Pancreas (tissue), 10 donors: ENCODE measurements around the gene CGREF1. TPM values are rescaled to one million over a fixed set of nuclear protein-coding genes. Genes with fewer than 3 reads are reported as not detected.

ENCODE experiments used
- ATAC-seq, 4 donors: fragments of 200-7000 bp; cut with Tn5 transposase; one replicate each; pipeline versions ENCODE4 v1.8.0 to v1.9.1; 2020; ENCODE audit warnings: mild to moderate bottlenecking in 4 of 4, moderate library complexity in 4 of 4
- DNase-seq, 6 donors: peaks; one replicate each; pipeline ENCODE4 v3.0.0-alpha.2; 2020
- FAIRE-seq: peaks from 2 replicates; lab custom pipeline; 2012; peaks lifted over from hg19 to GRCh38; lab: Jason Lieb, UNC
- H3K27ac ChIP-seq, 4 donors: fragments of 200-600 bp; sonication (generic); 1 replicate in 3 of 4; 2 replicates in 1 of 4; pipeline versions ENCODE4 v1.5.0 to v1.8.0; 2020
- H3K27me3 ChIP-seq, 4 donors: fragments of 200-600 bp; one replicate each; pipeline ENCODE4 v1.8.0; 2021
- H3K36me3 ChIP-seq, 3 donors: fragments of 200-600 bp; sonication (generic) in 1 of 3; one replicate each; pipeline versions ENCODE4 v1.5.0 to v1.8.0; 2020 to 2021
- H3K4me1 ChIP-seq, 3 donors: fragments of 200-600 bp; one replicate each; pipeline ENCODE4 v1.8.0; 2021
- H3K4me3 ChIP-seq, 4 donors: fragments of 200-600 bp; sonication (generic) in 2 of 4; one replicate each; pipeline versions ENCODE4 v1.5.0 to v1.8.0; 2020 to 2021
- H3K9me3 ChIP-seq, 4 donors: fragments of 200-600 bp; one replicate each; pipeline ENCODE4 v1.8.0; 2021
- CTCF ChIP-seq, 4 donors: fragments of 200-600 bp; sonication (generic) in 3 of 4; IDR thresholded peaks; one replicate each; pipeline versions ENCODE4 v1.5.0 to v1.8.0; 2021; ENCODE audit warnings: antibody characterized with exemption in 4 of 4
- WGBS, 2 donors: extraction: QIAGEN DNeasy Blood & Tissue Kit; methylation state at CpG; one replicate each; pipeline ENCODE4 v1.1.7; 2013; 5-methylcytosine and 5-hydroxymethylcytosine counted together
- intact Hi-C, 3 donors: fragments of 100-400 bp; cut with DNase I; formaldehyde crosslinking; loops; one replicate each; pipeline versions ENCODE4 v1.11.1 to v1.14.2; 2022
- polyA plus RNA-seq, 2 donors: library from polyadenylated mRNA; stranded (reverse); fragments of 200-250 nt; gene quantifications; one replicate each; pipeline ENCODE4 v1.2.3, GENCODE V29; 2013
- total RNA-seq, 6 donors: library from RNA; stranded (reverse); fragmentation: NEBNext Ultra II Directional in 4 of 6; extraction: Animal tissue kit (Norgen Biotek cat#: 25700) in 4 of 6; gene quantifications; one replicate each; pipeline versions ENCODE4 v1.2.1 to v1.2.4, GENCODE V29; 2021 to 2023
- donor health status: healthy with polysubstance abuse.
- donor health status: DM: no; HTN: no; CAD: no; lungs with moderate emphysema.
- donor health status: DM: no; HTN: no; CAD: no.
- donor health status: control.
- donor health status: control.
- donor health status: Bipolar disorder and iron deficiency.
- donor health status: DM: yes; HTN: yes; CAD: no.
- donor health status: DM: no; HTN: no; CAD: no.
- donor health status: DM: no; HTN: no; CAD: no.
- donor health status: DM: yes; HTN: yes; CAD: no.

Gene CGREF1
- total and polyA plus RNA-seq, 8 donors = 0.42 to 1.2 (median 0.78) TPM; not detected in 1

- Histone ChIP-seq H3K27ac (no peak overlapping the region), H3K4me3 (no peak overlapping the region), H3K9me3 (no peaks in the 10 kb centered on the region), H3K27me3 (no peaks in the 10 kb centered on the region), H3K36me3 (no peaks in the 10 kb centered on the region), H3K4me1 (peaks cover 5 to 13% (median 7%) of the 10 kb centered on the region in 3 donors)
- 72 to 73% methylated on average over 4 of the region's 4 CpGs for WGBS, 2 donors
- intact Hi-C loops = no loop called here
- DNase-seq (peak in 1 of 6 donors; percentile 49), FAIRE-seq (no peak), ATAC-seq (no peak)
- no peak for TF ChIP-seq CTCF (IDR thresholded peaks at IDR 0.05)
Observed at GRCh38 chr2:27074738-27075565, 44.0 kb downstream of the CGREF1 start.

DNA sequence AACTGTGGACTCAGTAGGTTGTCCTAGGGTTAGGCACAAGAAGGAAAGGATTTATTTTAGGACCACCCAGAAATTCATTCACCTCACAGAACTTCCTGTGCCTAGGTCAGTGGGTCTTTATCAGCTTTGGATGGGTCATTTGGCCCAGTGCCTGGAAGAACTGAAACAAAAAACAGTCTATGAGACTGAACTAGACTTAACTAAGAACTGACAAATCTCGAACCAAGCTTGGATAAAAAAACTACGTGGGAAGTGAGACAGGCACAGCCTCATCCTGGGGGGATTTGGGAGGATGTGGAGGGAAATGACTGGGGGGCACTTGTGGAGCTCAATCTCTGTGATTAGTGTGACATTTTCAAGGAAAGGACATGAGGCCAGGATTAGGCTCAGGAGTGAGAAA lies 45.1 kb downstream of the CGREF1 start:
- no peak for TF ChIP-seq CTCF (IDR thresholded peaks at IDR 0.05)
- H3K9me3 ChIP-seq = no peaks in the 10 kb centered on the region
- ATAC-seq = no peak
- 41 to 59% methylated on average over 2 of the region's 2 CpGs for WGBS, 2 donors
- no peak overlapping the region for H3K4me3 ChIP-seq
- no peaks in the 10 kb centered on the region for H3K36me3 ChIP-seq
- no peak for DNase-seq
- intact Hi-C loops = no loop called here
- peaks cover 12 to 18% (median 13%) of the 10 kb centered on the region in 3 donors for H3K4me1 ChIP-seq
- H3K27ac ChIP-seq = no peak overlapping the region
- H3K27me3 ChIP-seq = no peaks in the 10 kb centered on the region
- FAIRE-seq = no peak

DNA sequence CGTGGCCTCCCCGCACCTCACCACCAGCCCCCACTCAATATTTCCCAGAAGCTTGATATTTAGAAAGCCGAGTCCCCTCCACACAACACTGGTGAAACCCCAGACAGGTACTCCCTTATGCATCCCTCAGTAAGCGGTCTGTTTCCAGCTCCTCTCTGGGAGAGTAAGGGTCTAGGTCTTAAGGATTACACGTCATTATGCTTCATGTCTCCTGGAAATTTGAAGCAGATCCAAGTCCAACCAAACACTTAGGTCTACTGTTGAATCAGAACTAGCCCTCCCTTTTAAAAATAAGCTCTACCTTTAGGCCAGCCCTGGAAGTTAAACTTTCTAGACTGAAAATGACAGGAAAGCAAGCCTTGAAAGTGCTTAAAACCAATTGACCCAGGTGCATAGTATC lies 46.0 kb downstream of the CGREF1 start:
- Histone ChIP-seq H3K4me1 (peaks cover 12 to 18% (median 13%) of the 10 kb centered on the region in 3 donors), H3K36me3 (no peaks in the 10 kb centered on the region), H3K27me3 (no peaks in the 10 kb centered on the region), H3K9me3 (no peaks in the 10 kb centered on the region), H3K27ac (no peak overlapping the region), H3K4me3 (no peak overlapping the region)
- no peak for ATAC-seq
- WGBS, 2 donors = 87 to 91% methylated on average over 5 of the region's 5 CpGs
- TF ChIP-seq CTCF (IDR thresholded peaks at IDR 0.05) = no peak
- intact Hi-C loops = no loop called here
- no peak for FAIRE-seq
- DNase-seq = peak in 1 of 6 donors; percentile 21

- Histone ChIP-seq H3K4me3 (peak overlapping the region; percentile 66 to 96 (median 89)), H3K27me3 (no peaks in the 10 kb centered on the region), H3K27ac (peak overlapping the region; percentile 47 to 83 (median 66)), H3K9me3 (no peaks in the 10 kb centered on the region), H3K36me3 (no peaks in the 10 kb centered on the region), H3K4me1 (peaks cover 12 to 18% (median 13%) of the 10 kb centered on the region in 3 donors)
- WGBS, 2 donors = 11 to 13% methylated on average over 28 to 34 of the region's 34 CpGs
- DNase-seq = peak in 5 of 6 donors; percentile 47 to 69 (median 56)
- ATAC-seq = peak in 3 of 4 donors; percentile 12 to 20 (median 13)
- no peak for TF ChIP-seq CTCF (IDR thresholded peaks at IDR 0.05)
- intact Hi-C loops = no loop called here
- no peak for FAIRE-seq
Observed at GRCh38 chr2:27071990-27072830, 46.7 kb downstream of the CGREF1 start.
